Spleen (tissue), 7 donors: ENCODE results near the gene CRKL.

Source experiments
- POLR2A ChIP-seq, 3 donors: fragments of 450-650 bp; IDR thresholded peaks; one replicate each; pipeline ENCODE4 v1.5.1; 2017; ENCODE audit warnings: antibody characterized with exemption in 3 of 3, mild to moderate bottlenecking in 1 of 3
- TF ChIP-seq, protein P1 (sequence below), 11 experiments: fragments of 200-600 bp in 7 of 11; fragments of 450-650 bp in 4 of 11; sonication (generic) in 4 of 11; IDR thresholded peaks in 8 of 11; conservative IDR thresholded peaks in 3 of 11; 1 replicate in 7 of 11; 2 replicates in 4 of 11; pipeline versions ENCODE4 v1.4.0 to v1.8.0; 2016 to 2021; ENCODE audit warnings: antibody characterized with exemption in 11 of 11, inconsistent platforms in 4 of 11, mild to moderate bottlenecking in 1 of 11
- donor health status: DM: no; HTN: no; CAD: no; lungs with moderate emphysema.
- donor health status: DM: no; HTN: no; CAD: no.
- donor health status: DM: no; HTN: no; CAD: no.

- TF ChIP-seq, protein P1, sequence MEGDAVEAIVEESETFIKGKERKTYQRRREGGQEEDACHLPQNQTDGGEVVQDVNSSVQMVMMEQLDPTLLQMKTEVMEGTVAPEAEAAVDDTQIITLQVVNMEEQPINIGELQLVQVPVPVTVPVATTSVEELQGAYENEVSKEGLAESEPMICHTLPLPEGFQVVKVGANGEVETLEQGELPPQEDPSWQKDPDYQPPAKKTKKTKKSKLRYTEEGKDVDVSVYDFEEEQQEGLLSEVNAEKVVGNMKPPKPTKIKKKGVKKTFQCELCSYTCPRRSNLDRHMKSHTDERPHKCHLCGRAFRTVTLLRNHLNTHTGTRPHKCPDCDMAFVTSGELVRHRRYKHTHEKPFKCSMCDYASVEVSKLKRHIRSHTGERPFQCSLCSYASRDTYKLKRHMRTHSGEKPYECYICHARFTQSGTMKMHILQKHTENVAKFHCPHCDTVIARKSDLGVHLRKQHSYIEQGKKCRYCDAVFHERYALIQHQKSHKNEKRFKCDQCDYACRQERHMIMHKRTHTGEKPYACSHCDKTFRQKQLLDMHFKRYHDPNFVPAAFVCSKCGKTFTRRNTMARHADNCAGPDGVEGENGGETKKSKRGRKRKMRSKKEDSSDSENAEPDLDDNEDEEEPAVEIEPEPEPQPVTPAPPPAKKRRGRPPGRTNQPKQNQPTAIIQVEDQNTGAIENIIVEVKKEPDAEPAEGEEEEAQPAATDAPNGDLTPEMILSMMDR (IDR thresholded peaks at IDR 0.05 in 8 of 11, conservative IDR thresholded peaks at IDR 0.05 in 3 of 11) = no peak
- TF ChIP-seq POLR2A (IDR thresholded peaks at IDR 0.05) = no peak
Measured at GRCh38 chr22:20927940-20928572, 10.8 kb downstream of the CRKL start.
